ENCODE measurements around the gene LST1.

- TF ChIP-seq SIN3A (IDR thresholded peaks at IDR 0.05; ENCODE audit: borderline replicate concordance, insufficient read depth, low read depth, low read length) (no peak), CTCF (IDR thresholded peaks at IDR 0.05) (no peak)
These were observed 48.1 kb downstream of the LST1 start for GRCh38 chr6:31634131-31634530.
